Eye (tissue), 1 donor: ENCODE measurements around the gene UBE2G2.
A peak's percentile ranks its signal among the peaks of the same experiment; 100 is the strongest.

ENCODE experiments used
- DNase-seq: peaks from one replicate; pipeline ENCODE4 v3.0.0-alpha.2; 2015

The UBE2G2 gene

GRCh38 chr21:44801468-44802395 lies at the start of gene UBE2G2:
UBE2G2 (minus strand) TSS chr21:44801820; CDS start chr21:44801748, 72 bp downstream.
- peak; percentile 95 for DNase-seq

DNA sequence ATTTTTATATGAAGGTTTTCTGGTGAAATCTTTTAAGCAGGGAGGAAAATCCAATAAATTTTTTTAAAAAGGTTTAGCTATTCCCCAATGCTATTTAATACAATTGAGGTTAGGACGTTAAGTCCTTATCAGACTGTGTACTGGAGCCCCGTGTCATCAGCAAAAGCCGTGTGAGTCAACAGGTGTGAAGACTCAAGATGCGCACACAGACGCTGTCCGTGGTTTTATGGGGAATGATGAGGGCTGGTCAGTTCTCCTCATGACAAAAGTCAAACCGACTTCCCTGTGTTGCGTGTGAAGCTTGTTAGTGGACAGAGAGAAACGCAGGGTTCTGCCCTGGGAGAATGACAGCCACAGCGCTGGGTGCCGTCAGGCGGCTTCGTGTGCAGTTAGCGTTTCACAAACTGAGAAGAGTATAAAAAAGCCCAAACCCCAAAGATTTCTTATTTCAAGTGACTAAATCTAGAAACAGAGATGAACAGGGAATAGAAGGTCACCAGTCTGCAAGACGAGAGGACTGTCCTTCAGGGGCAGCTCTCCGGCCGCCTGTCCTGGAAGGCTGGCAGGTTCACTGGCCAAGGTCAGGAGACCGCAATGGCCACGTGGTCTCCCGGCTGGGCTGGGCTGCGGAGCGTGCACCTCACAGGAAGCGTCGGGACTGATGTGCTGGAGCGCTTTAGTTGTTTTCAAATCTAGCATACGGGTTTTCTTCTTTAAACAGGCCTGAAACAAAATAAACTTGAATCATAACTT lies 49.5 kb upstream of the UBE2G2 start:
- DNase-seq = no peak

GRCh38 chr21:44850208-44850800 lies 48.7 kb upstream of the UBE2G2 start:
- DNase-seq = no peak

DNA sequence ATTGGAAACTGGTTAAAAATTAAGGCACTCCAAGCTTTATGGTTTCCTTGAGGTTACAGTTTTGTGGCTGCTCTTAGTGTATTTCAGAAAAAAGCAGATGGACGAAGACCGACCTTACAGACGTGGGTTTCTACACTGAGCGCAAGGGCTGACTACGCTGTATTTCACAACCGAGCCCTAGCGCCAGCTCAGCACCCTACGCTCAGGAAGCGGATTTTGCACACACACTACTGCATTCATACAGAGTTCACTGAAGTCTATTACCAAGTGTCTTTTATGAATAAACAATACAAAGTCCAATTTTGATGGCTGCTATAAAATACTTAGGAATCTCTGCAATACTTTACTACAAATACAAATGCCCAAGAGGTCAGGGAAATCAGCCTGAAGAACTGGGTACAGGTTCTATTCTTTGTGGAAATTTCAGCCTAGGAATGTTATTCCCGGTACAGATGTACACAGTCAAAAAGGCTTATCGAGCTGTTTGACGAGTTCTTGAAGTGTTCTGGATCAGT lies 48.1 kb upstream of the UBE2G2 start:
- DNase-seq = no peak

GRCh38 chr21:44848821-44849521 lies 47.4 kb upstream of the UBE2G2 start:
- no peak for DNase-seq

DNA sequence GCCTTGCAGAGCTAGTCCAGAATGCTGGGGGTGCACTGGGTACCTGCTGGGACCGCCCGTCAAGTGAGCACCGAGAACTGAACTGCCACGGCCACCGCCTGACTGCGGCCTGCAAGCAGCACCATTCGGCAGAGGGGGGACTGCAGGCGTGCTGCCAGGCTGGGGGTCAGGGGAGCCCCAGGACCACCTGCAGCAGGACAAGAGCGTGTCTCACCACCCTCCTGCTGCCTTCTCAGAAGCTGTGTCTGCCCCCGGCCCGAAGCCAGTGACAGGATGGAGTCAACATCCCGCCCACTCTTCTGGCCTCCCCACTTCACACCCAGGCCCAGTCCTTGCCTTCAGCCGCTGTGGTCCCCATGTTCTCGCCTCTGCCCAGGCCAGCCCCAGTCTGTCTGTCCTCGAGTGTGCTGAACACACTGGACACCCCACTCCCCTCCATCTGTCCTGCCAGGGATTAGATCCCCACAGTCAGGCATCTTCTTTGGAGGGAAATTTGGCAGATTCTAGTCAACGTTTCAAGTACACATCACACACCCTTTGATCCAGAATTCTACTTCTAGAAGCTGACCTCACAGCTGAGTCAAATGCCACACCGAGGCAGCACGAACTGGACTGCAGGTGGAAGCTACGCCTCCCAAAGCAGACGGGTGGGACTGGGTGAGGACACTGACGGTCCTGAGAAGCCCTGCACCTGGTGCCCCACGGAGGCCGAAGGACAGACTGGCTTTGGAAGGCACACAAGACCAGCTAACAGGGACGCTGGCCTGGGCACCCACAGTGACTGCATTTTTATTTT lies 45.8 kb upstream of the UBE2G2 start:
- no peak for DNase-seq

GRCh38 chr21:44846485-44847260 lies 45.1 kb upstream of the UBE2G2 start:
- no peak for DNase-seq

GRCh38 chr21:44846224-44846484 lies 44.5 kb upstream of the UBE2G2 start:
- DNase-seq = peak; percentile 71

DNA sequence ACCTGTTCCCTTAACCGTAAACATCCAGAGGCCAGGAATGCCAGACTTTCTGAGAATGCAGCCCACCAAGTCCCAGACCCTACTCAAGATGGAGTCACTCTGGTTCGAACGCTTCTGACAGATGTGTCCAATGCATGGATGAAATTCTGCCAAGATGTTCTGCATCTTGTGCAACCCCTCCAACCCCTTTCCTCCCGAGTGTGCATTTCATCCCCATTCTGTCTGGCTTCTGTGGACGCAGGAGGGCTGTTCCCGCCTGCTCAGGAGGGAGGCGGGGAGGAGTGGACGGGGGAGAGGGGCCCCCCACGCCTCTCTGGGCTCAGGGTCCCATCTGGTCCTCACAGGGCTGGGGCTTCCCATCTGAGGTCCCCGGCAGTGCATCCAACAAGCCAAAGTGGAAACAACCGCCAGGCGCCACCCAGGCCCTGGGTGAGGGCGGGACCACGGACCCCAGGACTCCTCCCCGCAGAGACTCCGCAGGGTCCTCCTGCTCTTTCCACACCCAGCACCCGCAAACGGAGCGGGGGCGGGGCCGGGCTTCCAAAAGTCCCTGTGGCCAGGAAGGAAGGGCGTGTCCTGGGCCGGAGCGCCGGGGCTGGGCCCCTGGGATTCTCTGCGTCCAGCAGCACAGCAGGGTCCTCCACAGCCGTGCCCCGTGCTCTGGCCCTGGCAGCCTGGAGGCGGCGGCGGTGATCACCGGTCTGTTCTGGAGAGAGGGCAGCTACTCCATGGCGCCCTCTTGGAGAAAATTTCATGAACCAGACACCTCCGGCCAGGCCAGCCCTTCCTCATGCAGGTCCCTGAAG lies 44.0 kb upstream of the UBE2G2 start:
- peak; percentile 63 for DNase-seq

DNA sequence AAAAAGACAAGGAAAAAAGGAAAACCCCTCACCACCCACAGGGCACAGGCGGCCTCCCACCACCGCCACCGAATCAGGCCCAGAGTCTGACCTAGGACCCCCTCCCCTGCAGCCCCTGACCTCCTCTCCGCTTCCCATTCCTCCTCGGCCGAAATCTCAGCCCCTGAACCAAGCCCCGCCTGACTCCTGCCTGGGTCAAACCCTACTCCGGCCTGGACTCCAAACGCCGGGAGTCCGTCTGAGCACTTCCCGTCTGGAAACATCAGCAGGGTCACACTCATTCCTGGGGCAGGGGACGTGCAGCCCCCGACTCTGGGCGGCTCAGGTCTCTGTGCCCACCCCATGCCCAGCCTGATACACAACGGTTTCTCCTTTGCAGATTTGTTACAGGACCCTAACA lies 42.6 kb upstream of the UBE2G2 start:
- DNase-seq = no peak

DNA sequence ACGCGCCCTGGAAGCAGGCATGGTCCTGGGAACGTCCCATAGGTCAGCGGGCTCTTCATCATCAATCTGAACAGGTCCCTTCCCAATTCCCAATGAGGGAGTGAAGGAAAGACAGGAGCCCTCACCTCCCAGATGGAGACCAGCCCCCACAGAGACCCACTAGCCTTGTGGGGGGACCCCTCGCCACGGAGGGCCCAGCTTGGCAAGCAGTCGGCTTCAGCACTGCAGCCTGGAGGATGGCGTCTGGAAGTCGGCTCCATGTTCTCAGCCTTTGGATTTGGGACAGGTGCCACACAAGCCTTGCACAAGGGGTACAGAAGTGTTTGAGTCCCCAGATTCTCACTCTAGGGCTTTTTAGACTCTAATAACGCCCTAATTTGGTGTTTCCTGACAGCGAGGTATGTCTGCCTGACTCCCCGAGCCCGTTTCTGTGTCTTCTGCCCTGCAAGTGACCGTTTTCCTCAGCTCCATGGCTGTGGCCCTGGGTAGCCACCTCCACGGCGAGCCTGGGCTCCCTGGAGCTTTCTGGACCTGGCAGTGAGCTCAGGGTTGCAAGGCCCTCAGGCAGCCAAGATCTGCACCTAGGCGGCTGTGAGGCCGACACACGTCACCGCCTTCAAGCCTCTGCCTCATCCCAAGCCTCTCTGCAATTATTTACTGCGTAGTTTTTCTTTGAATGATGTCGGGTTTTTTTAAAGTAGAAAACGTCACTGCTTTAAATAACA lies 41.3 kb upstream of the UBE2G2 start:
- no peak for DNase-seq

DNA sequence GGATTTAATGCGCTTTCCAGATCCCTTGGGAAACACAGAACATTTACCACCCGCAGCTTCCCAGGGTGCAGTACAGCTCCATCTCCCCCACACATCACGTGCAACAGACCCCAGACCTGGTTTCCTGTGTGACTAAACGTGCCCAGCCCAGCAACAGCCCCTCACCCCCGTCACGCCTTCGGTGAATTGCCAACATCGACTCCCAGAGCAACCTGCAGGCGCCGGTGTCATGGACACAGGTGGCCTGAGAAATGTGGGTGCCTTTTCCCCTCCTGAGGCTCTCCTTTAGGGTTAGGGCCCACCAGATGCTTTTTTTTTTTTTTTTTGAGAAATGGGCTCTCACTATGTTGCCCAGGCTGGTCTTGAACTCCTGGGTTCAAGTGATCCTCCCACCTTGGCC lies 40.5 kb upstream of the UBE2G2 start:
- DNase-seq = no peak

- no peak for DNase-seq
Observed at GRCh38 chr21:44840771-44841170, 39.2 kb upstream of the UBE2G2 start.

GRCh38 chr21:44838951-44839350 lies 37.3 kb upstream of the UBE2G2 start:
- DNase-seq = no peak

- no peak for DNase-seq
Observed at GRCh38 chr21:44838039-44838895, 36.6 kb upstream of the UBE2G2 start.

GRCh38 chr21:44837537-44837936 lies 35.9 kb upstream of the UBE2G2 start:
- no peak for DNase-seq

- peak; percentile 86 for DNase-seq
Observed at GRCh38 chr21:44836666-44837471, 35.2 kb upstream of the UBE2G2 start.

- no peak for DNase-seq
Observed at GRCh38 chr21:44836349-44836665, 34.7 kb upstream of the UBE2G2 start.
